CD4-positive, alpha-beta T cell treated with Interleukin-2 at 100 ng/mL for 4 hours (primary cell): Measurements from ENCODE around the gene RIPOR2.

Experiments
- DNase-seq: peaks from one replicate; pipeline ENCODE4 v3.0.0-alpha.2; 2020; ENCODE audit warnings: low spot score

RIPOR2 gene

DNA sequence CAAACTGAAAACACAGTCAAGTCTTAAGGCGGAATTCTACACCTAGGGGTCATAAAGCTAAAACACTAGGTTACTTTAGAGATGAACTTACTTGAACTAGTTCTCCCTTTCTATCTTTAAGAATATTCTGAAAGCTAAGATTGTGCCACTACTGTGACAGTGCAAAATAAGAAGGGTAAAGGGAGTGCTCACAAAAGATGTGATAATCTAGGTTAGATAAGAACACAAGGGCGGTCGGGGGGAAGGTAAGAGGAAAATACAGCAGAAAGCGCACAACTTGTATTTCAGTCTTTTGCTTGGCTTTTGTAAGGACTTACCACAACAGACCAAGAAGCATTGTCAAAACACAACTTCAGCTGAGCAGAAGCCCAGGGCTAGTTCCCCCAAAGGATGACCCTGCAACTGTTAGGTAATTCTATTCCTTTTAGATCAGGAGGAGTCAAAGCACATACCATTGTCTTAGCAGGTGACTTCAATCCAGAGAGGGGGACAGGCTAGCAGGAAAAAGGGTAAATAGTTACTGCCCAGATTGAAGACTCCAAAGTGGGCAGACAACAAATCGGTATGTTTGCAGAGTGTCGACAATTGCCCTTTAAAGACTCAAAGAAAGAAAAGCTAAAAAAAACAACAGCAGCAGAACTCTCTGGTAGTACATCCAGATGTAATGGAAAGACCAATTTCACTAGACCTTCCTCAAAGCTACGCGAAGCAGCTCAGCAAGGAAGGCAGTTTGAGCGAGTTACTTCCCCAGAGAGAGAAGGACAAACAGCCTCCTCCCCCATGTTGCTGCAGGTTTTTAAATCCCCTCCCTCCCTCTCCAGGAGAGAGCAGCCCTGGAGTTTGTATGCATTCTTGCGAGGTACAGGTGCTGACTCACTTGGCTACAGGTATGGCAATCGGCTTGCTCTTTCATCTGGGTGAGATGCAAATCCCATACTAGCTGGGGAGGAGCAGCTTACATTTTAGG, 59.0 kb downstream of the RIPOR2 start:
- no peak for DNase-seq

DNA sequence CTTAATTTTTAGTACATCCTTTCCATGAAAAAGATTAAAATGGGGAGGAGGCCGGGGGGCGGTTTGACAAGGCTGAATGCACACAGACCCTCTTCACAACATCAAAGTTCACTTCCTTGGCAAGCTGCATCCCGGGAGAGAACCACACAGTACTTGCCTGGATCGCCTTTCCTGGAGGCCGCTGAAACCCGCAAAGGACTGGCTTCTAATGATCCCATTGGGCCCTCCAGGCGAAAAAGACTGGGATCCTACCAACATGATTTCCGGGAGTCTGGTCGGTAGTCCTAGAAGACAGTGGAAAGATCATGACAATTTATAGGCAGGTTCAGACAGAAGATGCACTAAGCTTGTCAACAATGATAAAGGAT, 60.2 kb downstream of the RIPOR2 start:
- no peak for DNase-seq

DNA sequence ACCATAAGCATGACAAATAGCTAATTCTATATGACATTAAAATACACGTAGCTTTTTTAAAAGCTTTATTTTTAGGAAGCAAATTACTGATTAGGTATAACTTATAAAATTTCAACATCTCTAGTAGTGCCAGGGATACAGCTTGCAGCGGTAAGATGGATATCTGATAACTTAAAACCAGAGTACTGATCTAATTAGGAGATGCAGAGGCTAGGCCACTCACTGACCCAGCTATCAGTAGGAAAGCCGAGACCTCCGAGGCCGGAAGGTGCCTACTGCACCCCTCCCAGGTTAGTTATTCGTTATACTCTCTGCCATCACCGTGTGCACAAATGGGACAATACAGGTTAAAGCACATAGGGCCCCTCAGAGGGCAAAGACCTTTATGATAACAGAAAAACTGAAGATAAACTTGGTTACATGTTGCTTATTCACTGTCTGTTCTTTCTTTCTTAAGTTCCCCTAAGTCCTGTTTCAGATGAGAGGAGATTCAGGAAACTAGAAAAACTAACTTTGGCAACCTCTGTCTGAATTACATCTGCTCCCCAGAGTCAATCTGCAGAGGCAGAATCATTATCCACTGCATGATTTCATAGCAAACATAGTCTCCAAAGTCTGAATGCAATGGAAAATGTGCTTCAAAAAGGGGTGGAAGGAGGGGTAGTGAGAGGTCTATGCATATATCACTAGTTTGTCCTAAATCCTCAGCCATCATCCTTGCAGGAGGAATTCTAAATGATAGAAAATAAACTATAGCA, 60.8 kb downstream of the RIPOR2 start:
- no peak for DNase-seq

DNA sequence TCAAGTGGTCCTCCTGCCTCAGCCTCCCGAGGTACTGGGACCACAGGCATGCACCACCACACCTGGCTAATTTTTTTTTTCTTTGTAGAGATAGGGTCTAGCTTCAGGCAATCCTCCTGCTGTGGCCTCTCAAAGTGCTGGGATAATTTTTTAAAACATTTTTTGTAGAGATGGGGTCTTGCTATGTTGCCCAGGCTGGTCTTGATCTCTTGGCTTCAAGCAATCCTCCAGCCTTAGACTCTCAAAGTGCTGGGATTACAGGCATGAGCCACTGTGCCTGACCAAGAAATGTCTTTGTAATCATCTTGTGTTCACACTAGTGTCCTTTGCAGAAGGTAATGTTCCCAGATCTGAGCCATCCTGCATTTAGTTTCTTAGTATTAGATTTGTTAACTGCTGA, 61.6 kb downstream of the RIPOR2 start:
- no peak for DNase-seq

DNA sequence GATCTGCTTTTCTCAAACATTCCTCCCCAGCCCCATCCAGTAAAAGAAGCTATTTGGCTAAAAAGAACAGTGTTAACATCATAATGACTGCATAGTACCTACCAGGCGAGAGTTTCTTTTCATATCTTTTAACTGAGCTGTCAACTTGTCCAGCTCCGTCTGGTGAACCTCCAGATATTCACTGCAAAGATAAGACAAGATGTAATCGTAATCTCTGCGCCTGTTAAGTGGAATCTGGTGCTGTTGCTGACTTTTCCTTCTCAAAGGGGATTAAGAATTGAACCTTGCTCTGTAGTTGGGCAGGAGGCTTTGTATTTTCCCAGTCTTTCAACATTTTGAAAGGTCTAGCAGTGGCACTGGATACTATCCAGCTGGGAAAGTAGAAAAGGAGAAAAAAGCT, 63.0 kb downstream of the RIPOR2 start:
- DNase-seq = no peak

DNA sequence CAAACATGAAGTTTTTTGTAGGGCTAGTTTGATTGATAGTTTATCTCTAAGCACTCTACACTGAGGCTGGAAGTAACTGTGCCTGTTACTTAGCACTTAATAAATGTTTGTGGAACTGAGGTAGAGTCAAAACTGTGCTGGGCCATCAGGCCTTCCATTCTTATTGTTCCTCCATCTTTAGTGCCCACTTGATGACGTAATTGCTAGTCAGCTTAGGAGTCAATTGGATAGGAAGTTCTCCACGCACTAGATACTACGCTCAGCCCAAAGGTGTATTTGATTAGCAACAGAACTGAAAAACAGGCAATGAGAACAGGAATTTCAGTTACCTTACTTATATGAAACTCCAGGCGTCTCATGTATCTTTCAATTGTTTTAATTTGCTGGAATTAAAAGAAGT, 67.0 kb downstream of the RIPOR2 start:
- no peak for DNase-seq

DNA sequence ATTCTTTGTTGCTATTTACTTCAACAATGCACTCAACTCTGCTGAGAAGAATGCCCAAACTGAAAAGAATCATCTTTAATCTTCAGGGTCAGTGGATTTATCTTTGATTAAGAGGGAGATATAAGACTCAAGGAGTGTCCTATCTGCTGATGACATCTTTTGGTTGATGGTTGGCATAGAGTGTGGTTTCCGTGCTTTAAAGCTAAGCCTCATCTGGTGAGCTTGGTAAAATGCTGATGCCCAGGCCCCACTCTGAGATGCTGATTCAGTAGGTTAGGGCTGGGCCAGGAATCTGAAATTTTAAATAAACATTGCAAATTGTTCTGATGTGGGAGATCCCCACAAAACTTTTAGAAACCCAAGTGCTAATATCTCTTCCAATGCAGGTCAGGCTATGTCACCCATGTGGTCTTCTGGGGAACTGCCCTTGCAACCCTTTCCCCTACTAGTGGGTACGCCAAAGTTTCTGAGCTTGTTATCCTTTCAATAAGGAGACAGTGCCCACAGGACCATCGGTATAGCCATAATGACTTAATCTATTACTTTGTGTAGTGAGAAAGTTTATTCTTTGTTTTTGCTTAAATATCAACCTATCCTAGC, 68.6 kb downstream of the RIPOR2 start:
- DNase-seq = peak; percentile 42

DNA sequence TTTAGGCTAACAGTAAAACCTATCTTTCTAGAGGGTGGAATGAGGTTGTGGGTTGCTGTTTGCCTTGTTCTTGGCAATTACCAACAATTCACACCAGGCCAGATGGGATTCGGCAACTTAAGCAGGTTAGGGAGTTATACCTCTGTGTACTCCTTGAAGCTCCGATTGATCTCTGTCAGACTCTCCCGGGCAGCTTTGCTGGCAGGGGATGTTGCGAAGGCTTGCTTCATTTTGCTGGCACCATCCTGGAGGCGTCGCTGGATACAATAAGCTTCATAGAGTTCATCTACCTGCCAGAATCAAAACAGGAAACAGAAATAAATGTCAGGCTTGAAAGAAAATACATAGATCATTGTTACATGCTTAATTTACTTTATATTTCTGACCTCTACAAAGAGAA, 70.6 kb downstream of the RIPOR2 start:
- DNase-seq = no peak

DNA sequence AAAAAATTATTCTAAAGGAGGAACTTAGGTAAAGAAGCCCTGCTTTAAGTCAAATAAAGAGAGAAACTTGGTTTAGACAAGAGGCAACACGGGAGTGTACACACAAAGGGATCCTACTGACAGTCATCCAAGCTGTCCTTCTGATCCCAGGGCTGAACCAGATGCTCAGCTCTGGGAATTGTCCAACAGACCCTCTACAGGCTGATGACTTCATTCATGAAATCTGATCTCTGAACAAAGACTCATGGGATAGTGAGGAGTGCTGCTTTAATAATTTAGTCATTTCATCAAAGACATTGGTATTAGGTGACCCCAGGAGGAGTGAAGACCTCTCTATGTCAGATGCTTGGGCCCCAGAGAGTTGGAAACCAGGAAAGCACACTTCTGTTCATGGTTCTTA, 71.4 kb downstream of the RIPOR2 start:
- no peak for DNase-seq

DNA sequence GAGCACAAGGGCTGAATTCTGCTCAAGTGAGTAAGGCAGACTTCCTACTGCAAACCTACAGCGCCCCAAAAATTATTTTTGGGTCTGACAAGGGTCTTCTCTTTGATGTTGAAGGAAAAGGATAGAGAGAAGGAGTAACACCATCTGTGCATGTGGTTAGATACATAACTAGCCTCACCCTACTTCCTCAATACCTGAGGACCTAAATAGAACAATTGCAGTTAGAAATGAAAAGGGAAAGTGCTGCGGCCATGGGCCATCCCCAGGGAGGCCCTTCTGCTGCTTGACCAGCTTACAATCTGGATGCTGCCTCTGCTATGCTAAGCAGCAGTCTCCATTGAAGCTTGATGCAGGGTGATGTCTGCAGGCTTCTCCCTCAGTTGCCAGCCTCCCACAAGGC, 73.8 kb downstream of the RIPOR2 start:
- no peak for DNase-seq

DNA sequence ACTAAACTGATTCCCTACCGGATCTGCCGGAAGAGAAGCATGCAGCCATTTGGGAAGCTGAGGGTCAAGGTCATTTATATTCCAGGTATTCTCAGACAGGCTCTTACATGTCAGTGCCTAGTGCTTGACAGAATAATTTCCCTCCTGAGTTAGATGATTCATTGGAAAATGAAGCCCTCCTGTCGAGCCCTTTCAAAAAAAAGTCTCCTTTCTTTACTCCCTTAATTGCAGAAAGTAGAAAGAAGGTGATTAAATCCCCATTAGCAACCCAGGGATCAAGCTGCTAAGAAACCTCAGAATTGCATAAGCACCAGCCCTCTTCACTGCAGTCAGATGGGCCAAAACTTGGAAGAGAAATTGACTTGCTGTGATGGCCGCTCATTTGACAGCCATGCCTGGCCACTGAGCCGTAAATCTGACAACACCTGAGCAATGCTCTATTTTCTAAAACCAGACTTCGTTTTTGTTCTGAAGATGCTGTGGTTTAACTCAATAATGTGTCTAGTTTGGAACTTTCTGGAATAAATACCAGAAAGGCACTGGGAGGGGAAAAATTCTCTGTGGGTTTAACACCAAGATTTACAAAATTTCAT, 76.1 kb downstream of the RIPOR2 start:
- DNase-seq = no peak

DNA sequence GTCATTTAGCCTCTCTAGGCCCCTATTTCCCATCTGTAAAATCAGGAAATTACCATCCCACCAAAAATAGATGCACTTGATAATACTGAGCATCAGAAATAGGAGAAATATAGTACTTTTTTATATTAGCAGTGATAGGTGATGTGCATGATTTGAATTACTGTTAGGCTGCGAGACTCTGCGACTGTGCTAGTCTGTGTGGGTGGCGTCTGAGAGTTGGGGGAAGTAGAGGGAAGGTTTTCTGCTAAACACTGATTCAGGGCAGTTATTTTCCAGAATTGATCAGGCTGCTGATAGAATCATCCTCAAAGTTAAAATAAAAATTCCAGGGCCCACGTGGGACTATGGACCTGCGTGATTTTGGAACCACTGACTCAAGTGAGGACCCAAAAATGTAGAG, 76.6 kb downstream of the RIPOR2 start:
- DNase-seq = peak; percentile 21

DNA sequence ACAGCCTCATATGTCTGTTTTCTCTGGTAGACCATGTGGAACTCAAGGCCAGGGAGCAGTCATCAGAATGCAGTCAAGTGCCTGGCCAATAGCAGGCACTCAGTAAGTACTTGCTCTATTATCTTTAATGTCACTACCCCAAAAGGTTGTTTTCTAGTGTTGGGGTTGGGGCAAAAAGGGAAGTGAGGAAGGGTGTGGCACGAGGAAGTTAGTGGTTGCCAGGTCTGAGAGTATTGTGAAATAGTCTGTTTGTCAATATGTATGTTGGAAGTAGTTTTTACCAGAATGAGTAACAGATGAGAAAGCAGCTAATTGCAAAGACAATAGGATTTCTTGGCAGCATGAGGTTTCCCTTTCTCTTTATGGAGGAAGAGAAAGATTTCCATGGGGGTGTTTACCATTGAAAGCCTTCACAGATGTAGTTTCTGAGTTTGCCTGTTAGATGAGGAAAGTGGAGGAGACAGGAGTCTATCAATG, 77.5 kb downstream of the RIPOR2 start:
- peak; percentile 86 for DNase-seq

DNA sequence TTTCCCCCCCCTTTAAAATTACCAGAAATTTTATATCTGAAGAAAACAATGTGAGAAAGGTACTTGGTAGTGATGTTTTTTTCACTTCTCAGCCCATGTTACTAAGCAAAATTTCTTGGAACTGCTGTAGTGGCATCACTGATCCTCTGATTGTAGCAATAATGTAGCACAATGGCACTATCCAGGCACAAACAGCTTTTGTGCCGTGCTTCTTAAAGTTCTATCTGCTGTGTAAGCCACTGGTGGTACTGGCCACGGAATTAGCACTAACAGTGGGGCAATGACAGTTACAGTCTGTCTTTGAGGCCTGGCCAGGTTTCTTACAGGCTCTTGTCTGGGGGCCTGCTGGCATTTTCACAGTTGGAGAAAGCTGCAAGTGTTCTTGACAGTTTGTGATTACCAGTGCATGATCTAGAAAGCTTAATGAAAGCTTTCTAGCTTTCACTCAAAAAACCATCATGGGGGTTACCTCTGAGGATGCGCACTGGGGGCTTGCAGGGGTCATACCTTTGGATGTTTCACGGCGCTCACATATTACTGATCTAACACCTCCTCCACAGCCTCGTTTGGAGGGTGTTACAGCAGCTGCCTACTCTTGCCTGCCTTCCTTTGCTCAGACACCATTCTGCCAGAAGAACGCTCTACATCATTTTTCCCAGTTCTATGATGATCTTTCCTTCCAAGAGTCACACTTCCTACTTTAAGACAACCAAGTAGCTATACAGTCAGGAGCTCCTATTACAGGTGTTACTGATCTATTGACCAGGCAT, 78.7 kb downstream of the RIPOR2 start:
- peak; percentile 84 for DNase-seq

DNA sequence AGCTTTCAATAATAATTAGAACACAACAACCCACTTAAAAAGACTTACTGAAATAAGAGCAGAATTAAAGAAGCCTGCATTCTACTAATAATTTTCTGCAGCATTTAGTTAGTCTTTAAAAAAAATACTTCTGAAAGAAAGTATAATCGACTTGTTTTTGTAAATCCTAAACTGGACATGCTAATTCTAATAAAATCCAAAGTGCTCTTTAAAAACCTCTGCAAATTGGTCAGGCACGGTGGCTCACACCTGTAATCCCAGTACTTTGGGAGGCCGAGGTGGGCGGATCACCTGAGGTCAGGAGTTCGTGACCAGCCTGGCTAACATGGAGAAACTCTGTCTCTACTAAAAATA, 79.5 kb downstream of the RIPOR2 start:
- DNase-seq = no peak

DNA sequence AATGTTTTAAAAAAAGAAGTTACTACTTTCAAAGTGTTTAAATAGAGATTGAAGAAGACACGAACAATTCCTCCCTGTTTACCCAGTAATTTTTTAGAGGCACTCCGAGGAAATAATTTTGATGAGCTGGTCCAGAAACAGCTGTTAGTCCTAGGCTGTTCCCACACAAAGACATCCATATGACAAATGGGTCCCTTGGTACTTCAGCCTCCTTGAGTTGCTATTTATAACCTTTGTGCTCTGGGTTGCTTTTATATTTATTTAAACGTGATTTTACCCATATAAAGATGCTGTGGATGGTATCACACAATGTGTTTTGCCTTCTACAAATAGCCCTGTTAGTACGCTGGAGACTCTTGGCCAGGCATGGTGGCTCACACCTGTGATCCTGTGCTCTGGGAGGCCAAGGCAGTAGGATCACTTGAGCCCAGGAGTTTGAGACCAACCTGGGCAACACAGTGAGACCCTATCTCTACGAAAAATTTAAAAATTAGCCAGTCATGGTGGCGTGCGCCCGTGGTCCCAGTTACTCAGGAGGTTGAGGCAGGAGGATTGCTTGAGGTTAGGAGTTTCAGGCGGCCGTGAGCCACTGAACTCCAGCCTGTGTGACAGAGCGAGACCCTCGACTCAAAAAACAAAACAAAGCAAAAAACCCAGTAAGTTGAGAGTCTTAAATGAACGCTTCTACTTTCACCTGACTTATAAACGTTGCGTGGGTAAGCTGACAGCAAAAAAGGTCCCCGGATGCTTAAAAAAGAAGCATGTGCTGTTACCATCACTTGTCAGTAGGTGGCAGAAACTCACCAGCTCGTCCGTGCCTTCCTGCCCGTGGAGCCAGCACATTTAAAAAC, 80.1 kb downstream of the RIPOR2 start:
- DNase-seq = peak; percentile 88

DNA sequence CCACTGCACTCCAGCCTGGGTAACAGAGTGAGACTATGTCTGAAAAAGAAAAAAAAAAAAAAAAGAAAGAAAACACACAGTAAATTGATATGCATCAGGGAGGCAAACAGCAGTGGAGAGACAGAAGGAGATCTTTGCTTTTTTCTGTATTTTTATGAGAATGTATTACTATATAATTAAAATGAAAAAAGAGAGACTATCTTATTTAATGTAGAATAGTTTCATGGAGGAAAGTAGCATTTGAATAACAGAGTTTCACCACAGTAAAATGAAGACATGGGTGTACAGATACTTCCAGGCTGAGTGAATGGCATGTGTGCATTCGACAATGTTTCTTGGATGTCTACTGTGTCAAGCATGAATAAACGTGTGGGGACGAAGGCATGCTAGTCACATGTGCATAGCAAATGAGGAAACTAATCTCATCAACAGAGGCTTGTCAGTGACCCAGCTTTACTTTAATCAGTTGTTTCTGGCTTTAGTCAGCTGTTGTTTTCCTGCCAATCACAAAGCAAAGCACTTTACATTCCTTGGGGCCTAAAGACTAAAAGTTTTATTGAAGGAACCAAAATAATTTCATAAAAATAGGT, 81.6 kb downstream of the RIPOR2 start:
- no peak for DNase-seq

DNA sequence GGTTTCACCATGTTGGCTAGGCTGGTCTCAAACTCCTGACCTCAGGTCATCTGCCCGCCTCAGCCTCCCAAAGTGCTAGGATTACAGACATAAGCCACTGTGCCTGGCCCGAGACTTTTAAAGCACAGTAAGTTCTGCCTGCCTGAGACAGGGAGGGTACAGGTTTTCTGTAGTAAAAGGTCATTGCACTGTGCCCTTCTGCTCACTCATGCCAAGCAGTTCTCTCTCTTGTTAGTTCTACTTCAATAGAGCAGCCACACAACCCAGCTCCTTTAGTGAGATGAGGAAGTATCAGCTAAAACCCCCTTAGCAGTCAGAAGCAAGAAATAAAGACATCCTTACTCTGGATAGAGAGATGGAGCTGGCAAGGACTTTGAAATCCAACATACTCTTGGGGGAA, 84.7 kb downstream of the RIPOR2 start:
- DNase-seq = no peak

DNA sequence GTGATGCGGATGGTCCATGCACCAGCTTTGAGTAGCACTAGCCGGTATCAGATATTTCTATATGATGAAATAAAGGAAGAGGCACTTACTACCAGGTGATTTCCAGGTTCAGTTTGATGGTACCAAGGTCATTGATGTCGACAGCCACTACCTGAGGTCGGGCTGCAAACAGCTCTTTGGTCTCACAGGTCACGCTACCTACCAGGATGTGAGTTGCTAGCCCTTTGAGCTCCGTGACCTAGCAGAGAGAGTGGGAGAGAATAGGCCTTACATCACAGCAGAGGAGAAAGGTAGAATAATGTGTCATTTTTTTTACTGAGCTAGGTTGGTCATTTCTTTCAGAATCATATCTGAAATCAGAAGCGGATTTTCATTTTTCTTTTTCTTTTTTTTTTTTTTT, 86.0 kb downstream of the RIPOR2 start:
- no peak for DNase-seq

DNA sequence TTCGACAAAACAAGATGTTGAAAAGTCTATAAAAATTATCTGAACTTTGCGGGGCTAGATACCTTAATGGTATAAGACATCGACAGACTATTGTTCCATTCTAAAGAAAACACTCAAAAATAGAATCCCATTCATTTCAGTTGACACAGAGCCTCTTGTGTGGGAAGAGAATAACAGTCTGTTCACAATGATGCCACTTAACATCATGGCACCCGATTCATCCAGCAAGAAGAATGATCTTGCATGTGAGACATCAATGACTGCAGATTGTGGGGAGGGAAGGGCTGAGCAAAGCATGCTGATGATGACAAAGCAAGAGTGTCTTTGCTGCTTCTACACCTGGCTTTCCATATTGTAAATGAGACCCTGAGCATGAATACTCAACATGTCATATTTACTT, 87.3 kb downstream of the RIPOR2 start:
- DNase-seq = no peak
